Islet of Langerhans (tissue), 1 donor: Measurements from ENCODE around the gene FAM13C.
A peak's percentile ranks its signal among the peaks of the same experiment; 100 is the strongest.
"Not testable (repeated sequence)": the region's sequence is repeated elsewhere in the genome, so short reads cannot be mapped to it uniquely, and the experiment has no call there.

Experiments used
- FAIRE-seq: peaks from one replicate; lab custom pipeline; 2011; peaks lifted over from hg19 to GRCh38; lab: Jason Lieb, UNC

FAM13C gene

GRCh38 chr10:59276133-59276532 is 86.2 kb downstream of the FAM13C start:
- no peak for FAIRE-seq

DNA sequence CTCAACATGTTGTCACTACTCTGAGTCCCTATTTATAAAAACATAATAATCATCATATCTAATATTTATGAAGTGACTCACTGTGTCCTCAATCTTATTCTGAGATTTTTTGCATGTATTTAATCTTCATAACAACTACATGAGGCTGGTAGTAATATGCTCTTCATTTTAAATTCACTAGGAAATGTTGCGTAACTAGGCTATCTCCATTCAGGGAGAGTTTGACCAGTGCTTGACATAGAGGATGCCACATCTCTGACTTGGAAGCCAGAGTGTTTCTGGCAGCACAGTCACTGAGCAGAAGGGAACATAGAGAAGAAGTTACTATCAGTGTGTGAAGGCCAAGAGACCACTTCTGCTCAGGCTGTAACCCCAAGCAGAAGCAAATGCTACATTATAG is 88.9 kb downstream of the FAM13C start:
- FAIRE-seq = peak; percentile 17

- FAIRE-seq = no peak
Observed at GRCh38 chr10:59272061-59272460, 90.3 kb downstream of the FAM13C start.

GRCh38 chr10:59271160-59271559 is 91.2 kb downstream of the FAM13C start:
- no peak for FAIRE-seq

GRCh38 chr10:59270492-59270891 is 91.9 kb downstream of the FAM13C start:
- no peak for FAIRE-seq

DNA sequence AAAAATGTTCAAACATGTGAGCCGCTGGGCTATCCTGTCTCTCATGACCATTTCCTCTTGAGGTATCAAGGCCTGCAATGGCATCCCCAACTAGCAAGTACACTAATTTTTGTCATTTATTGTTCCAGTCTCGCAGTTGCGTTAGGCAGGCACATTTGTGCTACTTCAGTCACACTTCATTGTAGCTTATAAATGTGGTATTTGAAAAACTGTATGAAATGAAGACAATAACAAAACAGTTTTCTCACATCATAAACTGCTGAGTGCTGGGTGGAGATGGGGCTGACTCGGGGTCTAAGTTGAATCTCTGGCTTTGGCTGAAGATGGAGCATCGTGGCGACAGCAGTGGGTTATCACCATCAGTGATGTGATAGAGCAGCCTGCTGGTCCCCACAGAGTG is 92.7 kb downstream of the FAM13C start:
- FAIRE-seq = no peak

DNA sequence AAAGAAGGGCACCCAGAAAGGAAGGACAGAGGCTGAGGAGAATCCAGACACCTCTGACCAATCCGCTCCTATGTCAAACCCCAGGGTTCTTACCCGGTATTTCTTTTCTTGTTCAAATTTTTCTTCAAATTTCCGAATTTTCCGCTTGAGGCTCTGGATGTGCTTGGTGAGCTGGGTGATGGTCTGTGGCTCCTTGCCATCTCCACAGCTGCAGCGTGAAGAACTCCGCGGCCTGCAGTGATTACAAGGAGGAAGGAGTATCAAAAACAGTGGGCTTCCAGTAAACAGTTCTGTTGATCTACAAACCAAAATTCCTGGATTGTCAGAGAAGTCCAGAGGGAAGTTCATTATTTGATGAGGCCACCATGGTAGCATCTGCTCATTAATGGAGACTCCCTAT is 93.9 kb downstream of the FAM13C start:
- FAIRE-seq = no peak

DNA sequence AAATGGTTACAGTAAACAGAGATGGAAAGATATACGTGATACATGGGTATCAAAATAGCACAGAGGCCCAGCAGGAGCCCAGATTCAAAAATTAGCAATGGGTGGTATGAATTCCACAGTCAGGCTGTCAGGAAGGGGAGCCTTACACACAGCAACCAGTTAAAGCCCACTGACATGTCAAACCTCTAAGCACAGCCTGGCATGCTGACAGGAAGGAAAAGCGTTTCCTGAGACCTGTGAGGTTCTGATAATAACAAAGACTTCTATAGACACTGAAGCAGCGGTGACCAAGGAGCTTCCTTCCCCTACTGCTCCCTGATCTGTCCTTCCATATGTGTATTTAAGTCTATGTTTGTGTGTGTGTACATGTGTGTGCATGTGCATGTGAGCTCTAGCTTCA is 96.0 kb downstream of the FAM13C start:
- no peak for FAIRE-seq

GRCh38 chr10:59265141-59265540 is 97.2 kb downstream of the FAM13C start:
- no peak for FAIRE-seq

- FAIRE-seq = no peak
Observed at GRCh38 chr10:59258890-59259289, 103.5 kb downstream of the FAM13C start.

GRCh38 chr10:59257224-59257623 is 105.1 kb downstream of the FAM13C start:
- FAIRE-seq = no peak

- no peak for FAIRE-seq
Observed at GRCh38 chr10:59255463-59255862, 106.9 kb downstream of the FAM13C start.

DNA sequence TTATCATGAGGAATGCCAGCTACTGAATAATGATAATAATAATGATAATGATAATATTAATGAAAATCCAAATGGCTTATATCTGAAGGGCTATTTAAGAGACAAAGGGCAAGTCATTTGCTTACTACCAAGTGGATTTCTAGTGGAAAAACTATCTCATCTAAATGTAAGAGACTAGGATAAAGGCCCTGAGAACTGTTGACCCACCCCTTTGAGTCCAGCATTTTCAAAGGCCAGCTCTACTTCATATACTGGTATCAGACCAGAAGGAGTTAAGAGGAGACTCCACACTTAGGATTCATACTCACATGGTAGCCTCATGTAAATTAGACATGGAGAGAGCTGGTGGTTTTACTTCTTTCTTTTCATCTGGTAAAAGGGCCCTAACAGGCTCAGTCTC is 109.9 kb downstream of the FAM13C start:
- FAIRE-seq = no peak

DNA sequence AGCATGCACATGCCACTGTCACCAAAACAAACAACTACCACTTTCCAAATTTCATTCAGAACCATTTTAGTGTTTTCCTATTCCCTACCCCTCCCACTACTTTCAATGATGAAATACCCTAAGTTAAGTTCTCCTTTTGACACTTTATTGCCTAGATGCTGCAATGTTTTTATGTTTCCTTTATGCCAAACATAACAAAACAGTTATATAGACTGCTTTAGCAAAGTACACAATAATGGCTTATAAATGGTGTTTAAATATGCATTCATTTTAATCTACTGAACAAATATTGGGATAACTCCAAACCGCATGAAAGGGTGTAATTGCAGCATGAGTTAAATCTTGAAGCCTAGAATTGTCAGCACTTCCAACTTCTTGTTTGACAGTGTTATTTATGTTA is 116.7 kb downstream of the FAM13C start:
- no peak for FAIRE-seq

DNA sequence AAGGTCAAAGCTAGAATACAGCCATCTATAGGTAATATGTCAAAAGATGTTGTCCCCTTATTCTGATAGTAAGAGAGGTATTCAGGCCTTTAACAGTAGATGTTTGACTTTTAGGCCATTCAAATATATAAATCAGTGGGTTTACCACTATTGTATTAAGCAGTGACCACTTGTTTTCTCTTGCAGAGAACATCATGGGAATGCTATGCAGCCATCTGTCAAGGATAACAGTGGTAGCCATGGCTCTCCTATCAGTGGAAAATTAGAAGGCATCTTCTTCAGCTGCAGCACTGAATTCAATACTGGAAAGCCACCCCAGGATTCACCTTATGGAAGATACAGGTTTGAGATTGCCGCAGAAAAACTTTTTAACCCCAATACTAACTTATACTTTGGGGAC is 117.5 kb downstream of the FAM13C start:
- no peak for FAIRE-seq

DNA sequence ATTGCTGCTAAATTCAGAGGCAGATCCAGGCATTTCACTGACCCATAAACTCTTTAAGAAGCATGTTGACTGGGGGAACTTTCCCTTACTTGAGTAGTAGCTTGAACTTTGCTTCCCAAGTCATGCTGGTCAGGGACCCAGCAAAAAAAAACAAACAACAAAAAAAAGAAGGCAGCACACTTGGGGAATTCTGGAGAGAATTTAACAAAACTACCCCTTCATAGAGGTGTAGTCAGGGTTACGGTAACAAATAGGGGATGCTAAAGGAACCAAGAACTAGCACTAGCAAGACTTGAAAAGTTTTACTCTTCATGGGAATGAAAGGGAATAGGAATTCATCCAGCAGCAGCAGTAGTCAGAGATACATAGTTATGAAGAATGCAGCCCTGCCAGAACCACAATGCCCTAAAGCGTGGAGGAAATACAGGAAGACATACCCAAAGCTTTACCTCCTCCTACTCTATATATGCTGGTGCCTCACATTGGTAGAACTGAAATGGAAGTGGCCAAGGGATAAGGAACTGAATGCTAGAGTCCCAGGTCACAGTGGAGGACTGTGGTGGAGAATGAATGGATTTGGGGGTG is 118.6 kb downstream of the FAM13C start:
- no peak for FAIRE-seq

GRCh38 chr10:59242991-59243390 is 119.4 kb downstream of the FAM13C start:
- FAIRE-seq = no peak

GRCh38 chr10:59242057-59242456 is 120.3 kb downstream of the FAM13C start:
- FAIRE-seq = no peak

GRCh38 chr10:59240582-59241183 is 121.7 kb downstream of the FAM13C start:
- peak; percentile 99 for FAIRE-seq

DNA sequence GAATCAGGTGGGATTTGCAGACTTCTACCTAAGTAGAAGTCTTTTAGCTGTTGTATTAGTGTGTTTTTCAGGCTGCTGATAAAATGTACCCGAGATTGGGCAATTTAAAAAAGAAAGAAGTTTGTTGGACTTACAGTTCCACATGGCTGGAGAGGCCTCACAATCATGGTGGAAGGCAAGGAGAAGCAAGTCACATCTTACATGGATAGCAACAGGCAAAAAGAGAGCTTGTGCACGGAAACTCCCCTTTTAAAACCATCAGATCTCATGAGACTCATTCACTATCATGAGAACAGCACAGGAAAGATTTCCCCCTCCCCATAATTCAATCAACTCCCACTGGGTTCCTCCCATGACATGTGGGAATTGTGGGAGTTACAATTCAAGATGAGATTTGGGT is 123.2 kb downstream of the FAM13C start:
- FAIRE-seq = not testable (repeated sequence)

GRCh38 chr10:59237775-59238174 is 124.6 kb downstream of the FAM13C start:
- FAIRE-seq = peak; percentile 33

DNA sequence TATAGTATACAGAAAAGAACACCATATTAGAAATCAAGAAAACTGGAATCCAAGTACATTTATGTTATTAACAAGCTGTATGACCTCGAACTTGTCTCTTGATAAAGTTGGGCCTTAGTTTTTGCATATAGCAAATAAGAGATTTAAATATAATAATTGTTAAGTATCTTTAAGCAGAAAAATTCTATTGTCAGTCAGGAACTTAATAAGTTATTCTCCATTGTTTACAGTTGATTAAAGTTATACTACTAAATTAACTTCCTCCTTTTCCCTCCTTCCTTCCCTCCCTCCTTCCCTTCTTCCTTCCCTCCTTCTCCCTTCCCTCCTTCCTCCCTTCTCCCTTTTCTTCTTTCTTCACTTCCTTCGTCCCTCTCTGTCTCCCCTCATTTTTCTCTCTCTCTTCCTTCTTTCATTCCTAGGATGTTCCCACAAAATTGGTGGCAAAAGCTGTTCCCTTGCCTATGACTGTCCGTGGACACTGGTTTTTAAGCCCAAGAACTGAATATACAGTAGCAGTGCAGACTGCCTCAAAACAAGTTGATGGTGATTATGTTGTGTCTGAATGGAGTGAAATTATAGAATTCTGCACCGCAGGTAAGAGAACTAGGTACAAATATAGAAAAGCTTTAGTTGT is 126.2 kb downstream of the FAM13C start:
- FAIRE-seq = no peak

- FAIRE-seq = peak; percentile 86
Observed at GRCh38 chr10:59234816-59235429, 127.4 kb downstream of the FAM13C start.

- FAIRE-seq = no peak
Observed at GRCh38 chr10:59234194-59234593, 128.2 kb downstream of the FAM13C start.
